CD4-positive, alpha-beta T cell (primary cell): ENCODE results near the gene VILL. TPM values are rescaled to one million over a fixed set of nuclear protein-coding genes. Genes with fewer than 3 reads are reported as not detected.

Experiments
- ATAC-seq: fragments of 200-7000 bp; cut with Tn5 transposase; one replicate; pipeline ENCODE4 v1.10.0; 2022; ENCODE audit warnings: mild to moderate bottlenecking; ENCODE audit not compliant: poor library complexity
- CTCF ChIA-PET: fragments of 350-600 bp; sonication (Branson Sonifier 250); formaldehyde crosslinking; loops from one replicate; lab custom pipeline; 2021; ENCODE audit warnings: antibody characterized with exemption, inconsistent platforms; lab: Charles Lee
- POLR2A ChIA-PET: fragments of 350-600 bp; sonication (Branson Sonifier 250); formaldehyde crosslinking; loops from one replicate; lab custom pipeline; 2021; ENCODE audit warnings: antibody characterized with exemption, inconsistent platforms; lab: Charles Lee
- DNase-seq, 14 experiments: peaks; one replicate each; pipeline ENCODE4 v3.0.0-alpha.2; 2013 to 2020; ENCODE audit warnings: mixed read lengths in 2 of 14
- H3K27ac ChIP-seq, 2 donors: one replicate each; pipeline versions ENCODE4 v1.5.1 to v1.7.0; 2013; ENCODE audit warnings: low read length in 2 of 2, low read depth in 1 of 2, mild to moderate bottlenecking in 1 of 2
- H3K27me3 ChIP-seq, 2 experiments: 1 replicate in 1 of 2; 2 replicates in 1 of 2; pipeline versions ENCODE4 v1.6.1 to v1.7.0; 2013; ENCODE audit warnings: low read length in 2 of 2, control low read depth in 1 of 2, mild to moderate bottlenecking in 1 of 2, moderate library complexity in 1 of 2; ENCODE audit not compliant: insufficient read depth in 2 of 2, control insufficient read depth in 1 of 2
- H3K36me3 ChIP-seq: one replicate; pipeline ENCODE4 v1.6.1; 2013; ENCODE audit warnings: low read length, control low read depth; ENCODE audit not compliant: insufficient read depth
- H3K4me1 ChIP-seq: one replicate; pipeline ENCODE4 v1.6.1; 2013; ENCODE audit warnings: low read length, control low read depth; ENCODE audit not compliant: insufficient read depth
- H3K4me3 ChIP-seq: one replicate; pipeline ENCODE4 v1.5.1; 2013; ENCODE audit warnings: mild to moderate bottlenecking, low read length, moderate library complexity
- H3K9me3 ChIP-seq, 2 experiments: 1 replicate in 1 of 2; 2 replicates in 1 of 2; pipeline versions ENCODE4 v1.6.1 to v1.7.0; 2013; ENCODE audit warnings: low read length in 2 of 2, mild to moderate bottlenecking in 2 of 2, control low read depth in 1 of 2, moderate library complexity in 1 of 2; ENCODE audit not compliant: control insufficient read depth in 1 of 2, insufficient read depth in 1 of 2
- H3K27ac Mint-ChIP-seq: one replicate; pipeline ENCODE4 v1.8.0; 2020; ENCODE audit warnings: mixed read lengths
- H3K27me3 Mint-ChIP-seq: one replicate; pipeline ENCODE4 v1.8.0; 2021; ENCODE audit warnings: mixed read lengths
- H3K36me3 Mint-ChIP-seq: one replicate; pipeline ENCODE4 v1.8.0; 2021; ENCODE audit warnings: low read depth, mixed read lengths
- H3K4me1 Mint-ChIP-seq: one replicate; pipeline ENCODE4 v1.8.0; 2021; ENCODE audit warnings: low read depth, mixed read lengths
- H3K4me3 Mint-ChIP-seq: one replicate; pipeline ENCODE4 v1.8.0; 2020; ENCODE audit warnings: mild to moderate bottlenecking, mixed read lengths
- H3K9me3 Mint-ChIP-seq: one replicate; pipeline ENCODE4 v1.8.0; 2020; ENCODE audit warnings: mixed read lengths
- CTCF ChIP-seq: fragments of 200-600 bp; IDR thresholded peaks from one replicate; pipeline ENCODE4 v1.8.0; 2022; ENCODE audit warnings: antibody characterized with exemption, mild to moderate bottlenecking
- intact Hi-C, 2 experiments: fragments of 100-400 bp; cut with DNase I in 1 of 2; cut with micrococcal nuclease in 1 of 2; formaldehyde crosslinking; loops; one replicate each; pipeline versions ENCODE4 v1.15.1 to v1.9.0; 2023 to 2025; cut with DNase I, micrococcal nuclease
- total RNA-seq, 174 experiments: library from RNA in 2 of 174; stranded (reverse) in 2 of 174; gene quantifications; one replicate each; pipeline ENCODE4 v1.2.3 and lab custom pipeline; 2021 to 2026

VILL gene
- total RNA-seq, 2 experiments from 2014 or later = 23.2 to 24.4 TPM

GRCh38 chr3:38027466-38028465, 37.2 kb downstream of the VILL start:
- intact Hi-C loops = no loop called here
- TF ChIP-seq CTCF = no peak
- peak in 1 of 14 experiments; percentile 14 for DNase-seq
- peak overlapping the region; percentile 79 for H3K4me3 Mint-ChIP-seq
- ChIA-PET POLR2A (no interaction called here), CTCF (no interaction called here)
- peak overlapping the region; percentile 13 for H3K27ac Mint-ChIP-seq
- Histone ChIP-seq H3K4me3 (no peak overlapping the region), H3K27ac (no peak overlapping the region), H3K9me3 (no peaks in the 10 kb centered on the region), H3K4me1 (peaks cover 80% of the 10 kb centered on the region), H3K27me3 (peaks cover 4 to 10% of the 10 kb centered on the region in 2 experiments), H3K36me3 (no peaks in the 10 kb centered on the region)
- peaks cover 5% of the 10 kb centered on the region for H3K36me3 Mint-ChIP-seq
- H3K27me3 Mint-ChIP-seq = peaks cover 7% of the 10 kb centered on the region
- H3K4me1 Mint-ChIP-seq = peaks cover 48% of the 10 kb centered on the region
- H3K9me3 Mint-ChIP-seq = no peaks in the 10 kb centered on the region
- no peak for ATAC-seq

GRCh38 chr3:38028621-38029361, 38.2 kb downstream of the VILL start:
- H3K27ac Mint-ChIP-seq = no peak overlapping the region
- CTCF ChIA-PET = interaction anchor here (0.6 kb wide), 1 partner anchor 139 kb away, joined by 3 read pairs; no protein-coding TSS in a partner anchor
- no peaks in the 10 kb centered on the region for H3K36me3 ChIP-seq

More at GRCh38 chr3:38028621-38029361, 38.2 kb downstream of the VILL start:
- ATAC-seq (no peak), DNase-seq (peak in 1 of 14 experiments; percentile 30)
- peak overlapping the region; percentile 57 for H3K4me3 ChIP-seq
- peaks cover 13% of the 10 kb centered on the region for H3K27me3 Mint-ChIP-seq
- no peak overlapping the region for H3K27ac ChIP-seq
- peaks cover 4 to 12% of the 10 kb centered on the region in 2 experiments for H3K27me3 ChIP-seq
- POLR2A ChIA-PET = interaction anchor here (1.0 to 1.3 kb wide), 2 partner anchors 10 to 108 kb away, joined by 3 to 13 read pairs; partner anchors contain the start of genes ACAA1 and DLEC1
- peaks cover 72% of the 10 kb centered on the region for H3K4me1 ChIP-seq
- no peaks in the 10 kb centered on the region for H3K9me3 Mint-ChIP-seq
- H3K4me3 Mint-ChIP-seq = peak overlapping the region; percentile 79
- H3K9me3 ChIP-seq = no peaks in the 10 kb centered on the region
- H3K36me3 Mint-ChIP-seq = peaks cover 5% of the 10 kb centered on the region
- peaks cover 38% of the 10 kb centered on the region for H3K4me1 Mint-ChIP-seq
- intact Hi-C loops = no loop called here
- no peak for TF ChIP-seq CTCF
